Activated CD8-positive, alpha-beta memory T cell treated with anti-CD3 and anti-CD28 coated beads for 36 hours (primary cell): ENCODE data around the gene GIGYF2. TPM values are rescaled to one million over a fixed set of nuclear protein-coding genes. Genes with fewer than 3 reads are reported as not detected.
"Not testable (repeated sequence)": the region's sequence is repeated elsewhere in the genome, so short reads cannot be mapped to it uniquely, and the experiment has no call there.

Experiments used
- CTCF ChIA-PET: fragments of 350-600 bp; sonication (Branson Sonifier 250); formaldehyde crosslinking; loops from one replicate; lab custom pipeline; 2021; ENCODE audit warnings: antibody characterized with exemption; lab: Charles Lee
- POLR2A ChIA-PET: fragments of 350-600 bp; sonication (Branson Sonifier 250); formaldehyde crosslinking; loops from one replicate; lab custom pipeline; 2021; ENCODE audit warnings: antibody characterized with exemption; lab: Charles Lee
- total RNA-seq, 2 experiments: library from RNA; stranded (reverse); gene quantifications; one replicate each; pipeline ENCODE4 v1.2.3, GENCODE V29; 2021

The GIGYF2 gene
- total RNA-seq, 2 experiments from 2014 or later = 49.9 to 54.0 TPM

- POLR2A ChIA-PET = no interaction called here
- CTCF ChIA-PET = no interaction called here
Measured at GRCh38 chr2:232683368-232683767, 13.8 kb upstream of the GIGYF2 start.

GRCh38 chr2:232685391-232685790, 11.7 kb upstream of the GIGYF2 start:
- CTCF ChIA-PET = not testable (repeated sequence)
- POLR2A ChIA-PET = interaction anchor here (0.6 kb wide), 1 partner anchor 12 kb away, joined by 7 read pairs; the partner anchor contains the start of gene GIGYF2

GRCh38 chr2:232687382-232688160, 9.6 kb upstream of the GIGYF2 start:
- CTCF ChIA-PET = no interaction called here
- POLR2A ChIA-PET = no interaction called here

GRCh38 chr2:232688201-232688600, 8.9 kb upstream of the GIGYF2 start:
- CTCF ChIA-PET = interaction anchor here (0.7 kb wide), 1 partner anchor 64 kb away, joined by 3 read pairs; no protein-coding TSS in a partner anchor

GRCh38 chr2:232689152-232689910, 7.8 kb upstream of the GIGYF2 start:
- ChIA-PET CTCF (interaction anchor here (1.0 kb wide), 1 partner anchor 14 kb away, joined by 3 read pairs; no protein-coding TSS in a partner anchor), POLR2A (no interaction called here)

More at GRCh38 chr2:232688201-232688600, 8.9 kb upstream of the GIGYF2 start:
- POLR2A ChIA-PET = no interaction called here

GRCh38 chr2:232691117-232691516, 6.0 kb upstream of the GIGYF2 start:
- CTCF ChIA-PET, POLR2A ChIA-PET: not testable (repeated sequence)

- ChIA-PET CTCF (interaction anchor here (0.6 kb wide), 1 partner anchor 387 kb away, joined by 4 read pairs; no protein-coding TSS in a partner anchor), POLR2A (no interaction called here)
Measured at GRCh38 chr2:232693344-232693743, 3.8 kb upstream of the GIGYF2 start.

- POLR2A ChIA-PET = interaction anchor here (0.6 kb wide), 2 partner anchors 12 to 146 kb away, joined by 3 to 7 read pairs; partner anchors contain the start of genes EIF4E2 and TIGD1
- CTCF ChIA-PET = no interaction called here
Measured at GRCh38 chr2:232696609-232697058, 497 bp upstream of the GIGYF2 start.

GRCh38 chr2:232697807-232698110, 628 bp downstream of the GIGYF2 start:
- CTCF ChIA-PET = no interaction called here
- POLR2A ChIA-PET = no interaction called here

- CTCF ChIA-PET = no interaction called here
Measured at GRCh38 chr2:232698556-232699091, 1.5 kb downstream of the GIGYF2 start.

GRCh38 chr2:232699110-232699509, 2.0 kb downstream of the GIGYF2 start:
- ChIA-PET CTCF (no interaction called here), POLR2A (no interaction called here)

More at GRCh38 chr2:232698556-232699091, 1.5 kb downstream of the GIGYF2 start:
- POLR2A ChIA-PET = no interaction called here

GRCh38 chr2:232700154-232700553, 3.0 kb downstream of the GIGYF2 start:
- ChIA-PET CTCF (no interaction called here), POLR2A (no interaction called here)

GRCh38 chr2:232707076-232707475, 9.9 kb downstream of the GIGYF2 start:
- CTCF ChIA-PET = no interaction called here
- POLR2A ChIA-PET = no interaction called here

GRCh38 chr2:232713505-232713904, 16.4 kb downstream of the GIGYF2 start:
- CTCF ChIA-PET = no interaction called here
- POLR2A ChIA-PET = no interaction called here

- CTCF ChIA-PET = no interaction called here
- POLR2A ChIA-PET = no interaction called here
Measured at GRCh38 chr2:232714969-232715368, 17.8 kb downstream of the GIGYF2 start.

GRCh38 chr2:232720056-232720455, 22.9 kb downstream of the GIGYF2 start:
- CTCF ChIA-PET, POLR2A ChIA-PET: not testable (repeated sequence)

GRCh38 chr2:232721261-232721660, 24.1 kb downstream of the GIGYF2 start:
- CTCF ChIA-PET = no interaction called here

GRCh38 chr2:232721882-232722281, 24.8 kb downstream of the GIGYF2 start:
- CTCF ChIA-PET = no interaction called here
- POLR2A ChIA-PET = no interaction called here

More at GRCh38 chr2:232721261-232721660, 24.1 kb downstream of the GIGYF2 start:
- POLR2A ChIA-PET = no interaction called here

GRCh38 chr2:232723027-232723426, 25.9 kb downstream of the GIGYF2 start:
- POLR2A ChIA-PET = interaction anchor here (0.6 kb wide), 1 partner anchor 511 kb away, joined by 10 read pairs; no protein-coding TSS in a partner anchor
- CTCF ChIA-PET = no interaction called here

GRCh38 chr2:232728785-232729184, 31.7 kb downstream of the GIGYF2 start:
- ChIA-PET CTCF (no interaction called here), POLR2A (no interaction called here)
